Pulmonary artery endothelial cell (primary cell): ENCODE data around the gene HOATZ. TPM values are rescaled to one million over a fixed set of nuclear protein-coding genes. Genes with fewer than 3 reads are reported as not detected.

Experiments used
- DNase-seq: peaks from one replicate; pipeline ENCODE4 v3.0.0-alpha.2; 2011; ENCODE audit warnings: low read depth, low spot score
- total RNA-seq: library from RNA; depleted of rRNA; stranded (reverse); fragments of >200 nt; gene quantifications from 2 replicates; pipeline ENCODE4 v1.2.3, GENCODE V29; 2014

Gene HOATZ
- total RNA-seq, 1 donor from 2014 or later = not detected

DNA sequence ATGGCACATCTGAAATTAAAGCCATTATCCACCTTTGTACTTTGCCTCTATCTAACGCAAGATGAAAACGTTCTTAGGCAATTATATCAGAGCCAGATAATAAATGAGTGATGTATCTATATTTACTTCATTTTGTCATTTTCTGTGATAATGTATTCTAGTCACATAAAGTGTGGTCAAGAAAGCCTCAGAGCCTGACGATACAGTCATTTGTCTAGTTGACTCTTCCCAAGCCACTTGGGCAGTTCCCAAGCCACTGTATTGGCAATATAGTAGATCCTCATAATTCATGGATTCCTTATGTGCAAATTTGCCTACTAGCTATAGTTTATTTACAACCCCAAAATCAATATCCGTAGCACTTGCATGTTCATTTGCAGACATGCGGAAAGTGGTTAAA lies 7.8 kb downstream of the HOATZ start:
- DNase-seq = no peak

DNA sequence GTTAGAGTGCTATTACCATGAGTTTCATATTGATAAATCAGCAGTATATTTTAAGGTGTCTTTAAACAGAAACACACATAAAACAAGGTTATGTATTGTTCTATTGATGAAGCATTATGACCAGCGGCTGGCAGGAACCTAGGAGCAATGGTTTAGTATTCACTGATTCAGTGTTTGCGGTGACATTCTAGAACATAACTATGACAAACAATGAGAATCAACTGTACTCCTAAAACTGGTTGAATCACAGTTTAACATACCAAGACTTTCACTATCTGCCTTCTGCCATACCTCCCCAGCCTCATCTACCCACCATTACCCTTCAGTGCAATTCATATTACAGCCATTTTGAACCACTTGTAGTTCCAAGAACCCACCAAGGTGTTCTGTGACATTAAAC lies 8.8 kb downstream of the HOATZ start:
- DNase-seq = no peak

DNA sequence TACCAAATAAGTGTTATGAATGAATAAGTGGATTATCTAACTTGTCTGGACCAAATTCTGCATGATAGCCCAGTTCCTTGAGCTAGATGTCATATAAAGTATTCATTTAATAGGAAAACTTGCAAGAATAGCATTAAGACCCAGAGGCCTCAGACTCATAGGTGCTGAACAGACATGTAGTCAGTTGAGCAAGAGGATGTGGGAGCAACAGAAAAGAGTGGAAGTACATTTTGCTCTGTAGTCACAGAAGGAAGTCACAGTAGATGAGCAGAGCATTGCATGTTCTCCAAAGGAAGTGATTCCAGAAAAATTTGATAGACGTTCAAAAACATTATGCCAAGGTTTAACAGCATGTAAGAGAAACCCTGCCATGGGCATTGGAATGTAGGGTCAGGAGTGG lies 9.5 kb downstream of the HOATZ start:
- no peak for DNase-seq

DNA sequence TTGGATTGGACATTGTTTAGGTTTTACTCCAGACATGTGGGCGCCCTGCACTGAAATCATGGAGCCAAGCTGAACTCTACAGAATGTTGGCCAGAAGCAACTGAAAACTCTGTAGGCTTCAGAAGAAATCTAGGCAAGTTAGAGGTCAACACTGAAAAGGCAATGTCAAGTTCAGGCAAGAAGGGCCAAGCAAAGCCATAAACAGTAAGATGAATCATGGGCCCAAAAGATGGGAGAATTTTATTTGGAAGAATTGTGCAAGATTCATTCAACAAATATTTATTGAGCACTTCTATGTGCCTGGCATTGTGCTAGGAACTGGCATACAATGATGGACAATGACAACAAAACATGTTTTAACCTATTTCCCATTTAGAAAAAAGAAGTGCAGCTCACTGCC lies 10.9 kb downstream of the HOATZ start:
- no peak for DNase-seq

DNA sequence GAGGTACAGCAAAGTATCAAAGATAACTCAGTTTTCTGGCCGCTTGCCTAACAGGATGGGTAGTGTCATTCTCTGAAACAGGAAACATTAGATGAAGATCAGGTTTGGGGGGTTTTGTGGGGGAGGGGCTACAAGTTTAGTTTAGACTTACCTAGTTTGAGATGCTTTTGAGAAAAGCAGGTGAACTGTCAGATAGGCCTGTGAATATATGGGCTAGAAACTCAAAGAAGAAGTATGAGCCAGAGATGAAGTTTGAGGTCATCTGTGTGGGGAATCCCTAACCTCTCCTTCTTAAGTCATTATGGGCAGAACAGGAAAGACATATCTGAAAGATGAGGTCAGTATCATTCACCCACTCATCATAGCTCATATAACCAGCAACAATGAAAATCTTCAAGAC lies 11.9 kb downstream of the HOATZ start:
- DNase-seq = no peak

DNA sequence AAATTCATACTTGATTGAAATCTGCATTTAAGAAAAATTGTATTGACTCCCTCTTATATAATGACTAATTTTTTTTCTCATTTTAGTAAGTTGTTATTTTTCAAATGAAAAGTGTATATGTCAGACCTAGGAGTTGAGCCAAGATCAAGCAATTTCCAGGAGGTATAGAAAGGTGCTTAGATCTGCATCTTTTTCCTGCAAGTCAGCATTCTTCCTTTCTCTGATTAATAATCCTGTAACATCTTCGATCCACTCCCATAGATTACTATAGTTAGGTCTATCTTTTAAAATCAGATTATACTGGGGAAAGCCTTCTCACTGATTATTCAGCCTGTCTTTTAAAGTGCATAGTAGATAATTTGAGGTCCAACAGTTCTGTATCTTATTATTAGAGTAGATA lies 12.7 kb downstream of the HOATZ start:
- DNase-seq = no peak

DNA sequence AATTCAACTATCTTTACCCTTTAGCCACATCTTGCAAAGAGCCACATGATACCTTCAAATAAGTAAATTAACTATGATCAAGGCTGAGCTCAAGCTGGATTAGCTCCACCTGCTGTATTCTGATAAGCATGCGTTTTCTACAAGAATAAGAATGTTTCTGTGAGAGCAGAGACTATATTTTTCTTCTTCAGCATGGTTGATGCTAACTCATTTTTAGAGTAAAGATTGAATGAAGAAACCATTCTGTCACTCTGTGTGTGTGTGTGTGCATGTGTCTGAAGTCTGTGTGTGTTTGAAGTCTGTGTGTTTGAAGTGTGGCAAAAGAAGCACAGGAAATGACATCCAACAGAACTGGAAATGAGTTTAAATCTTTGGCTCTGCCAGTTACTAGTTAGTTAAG lies 14.0 kb downstream of the HOATZ start:
- no peak for DNase-seq

DNA sequence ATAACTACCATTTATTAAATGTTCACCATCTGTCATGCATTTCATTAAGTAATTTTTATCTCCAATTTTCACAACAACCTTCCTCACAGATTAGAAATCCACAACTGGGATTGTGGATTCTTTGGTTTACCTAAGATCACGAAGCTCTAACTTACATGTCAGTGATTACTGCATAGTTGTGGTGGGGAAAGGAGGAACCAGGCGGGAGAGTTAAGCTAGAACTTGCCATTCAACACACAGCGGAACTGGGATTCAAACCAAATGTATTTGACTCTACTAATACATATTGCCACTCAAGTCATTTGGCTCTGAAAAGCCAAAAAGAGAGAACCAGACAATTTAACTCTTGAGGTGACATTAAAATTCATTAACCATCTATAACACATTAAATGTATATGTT lies 15.5 kb downstream of the HOATZ start:
- no peak for DNase-seq

DNA sequence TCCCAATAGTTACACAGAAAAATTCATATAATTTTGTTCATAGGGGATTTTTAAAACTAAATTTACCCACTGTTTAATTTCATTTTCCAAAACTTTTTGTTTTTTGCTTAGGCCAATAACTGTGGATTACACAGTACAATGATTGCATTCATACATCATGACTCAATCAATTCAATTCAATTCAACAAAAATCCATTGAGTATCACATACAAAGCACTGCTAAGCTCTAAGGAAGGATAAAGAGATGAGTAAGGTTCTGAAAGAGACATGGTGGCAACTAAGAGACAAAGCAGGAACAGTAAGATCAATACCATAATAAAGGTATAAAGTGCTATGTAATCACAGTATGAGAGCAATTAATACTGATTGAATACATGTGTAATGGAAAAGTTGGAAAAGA lies 16.6 kb downstream of the HOATZ start:
- DNase-seq = no peak

DNA sequence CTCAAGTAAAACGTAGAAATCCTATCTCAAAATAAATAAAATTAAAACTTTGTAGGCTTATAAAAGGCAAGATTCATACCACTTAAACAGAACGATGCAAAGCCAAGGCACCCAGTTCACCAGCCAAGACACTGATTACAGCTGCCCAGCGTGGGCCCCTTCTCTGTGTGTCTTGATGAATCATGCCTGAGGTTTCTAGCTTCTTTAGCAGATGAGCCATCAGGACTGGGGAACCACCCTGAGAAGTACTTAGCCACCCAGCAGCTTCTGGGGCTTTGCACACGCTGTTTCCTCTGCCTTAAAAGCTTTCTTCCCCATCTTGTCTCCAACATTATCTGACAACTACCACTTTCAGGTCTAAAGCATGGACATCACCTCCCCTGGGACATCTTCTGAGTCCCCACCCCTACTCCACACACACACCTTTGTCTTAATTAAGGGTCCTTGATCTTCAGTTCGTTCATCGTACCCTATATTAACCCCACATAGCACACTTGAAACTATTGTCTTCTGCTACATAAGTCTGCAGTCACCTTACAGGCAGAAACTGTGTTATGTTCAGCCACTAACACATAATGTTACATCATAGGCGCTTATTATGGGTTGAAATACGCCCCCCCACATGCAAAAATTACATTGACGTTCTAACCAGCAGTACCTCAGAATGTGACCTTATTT lies 17.2 kb downstream of the HOATZ start:
- DNase-seq = no peak

DNA sequence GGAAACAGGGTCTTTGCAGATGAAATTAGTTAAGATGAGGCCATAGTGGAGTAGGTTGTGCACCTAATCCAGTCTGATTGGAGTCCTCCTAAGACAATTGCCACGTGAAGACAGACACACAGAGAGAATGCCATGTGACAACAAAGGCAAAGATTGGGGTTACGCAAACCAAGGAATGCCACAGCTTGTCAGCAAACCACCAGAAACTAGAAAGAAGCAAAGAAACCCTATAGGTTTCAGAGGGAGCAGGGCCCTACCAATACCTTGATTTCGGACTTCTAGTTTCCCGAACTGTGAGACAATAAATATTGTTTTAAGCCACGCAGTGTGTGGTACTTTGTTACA lies 17.8 kb downstream of the HOATZ start:
- DNase-seq = no peak

DNA sequence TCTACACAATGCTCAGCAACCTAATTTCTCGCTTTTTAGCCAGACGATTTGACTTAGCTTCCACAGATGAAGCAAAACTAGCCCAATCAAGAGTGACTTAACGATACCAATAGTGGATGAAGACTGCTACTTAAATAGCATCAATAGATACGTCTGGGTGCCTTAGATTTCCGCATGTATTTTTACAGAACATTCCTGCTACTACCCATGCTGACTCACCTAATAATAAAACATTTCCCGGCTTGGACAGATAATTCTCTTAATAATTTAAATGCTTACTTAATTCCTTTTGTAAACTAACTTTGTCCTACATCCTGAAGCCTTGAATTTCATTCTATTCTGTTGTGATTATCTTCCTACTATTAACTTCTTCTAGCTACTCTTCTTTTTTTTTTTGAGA lies 20.7 kb downstream of the HOATZ start:
- no peak for DNase-seq

DNA sequence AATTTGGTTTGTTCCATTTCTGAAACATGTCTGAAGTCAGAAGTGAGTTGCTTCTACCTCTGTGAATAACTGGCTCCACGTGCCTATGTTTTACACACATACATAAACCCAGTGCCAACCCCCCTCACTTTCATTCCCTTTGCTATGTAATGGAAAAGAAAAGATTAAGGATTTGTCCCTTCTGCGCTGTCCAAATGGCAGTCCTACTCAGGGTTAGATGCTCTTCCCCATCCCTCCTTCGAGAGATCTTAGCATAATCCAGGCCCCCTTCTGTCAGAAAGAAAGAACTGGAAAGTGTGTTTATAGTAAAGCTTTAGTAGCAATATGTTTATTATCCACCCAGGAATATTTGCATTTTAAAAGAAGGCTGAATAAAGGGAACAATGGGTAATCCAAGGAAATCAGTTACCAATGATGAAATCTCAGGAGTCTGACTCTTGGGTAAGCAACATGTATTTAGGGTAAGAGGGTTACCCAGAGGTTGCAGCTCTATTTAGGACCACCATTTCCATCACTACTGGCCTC lies 22.8 kb downstream of the HOATZ start:
- DNase-seq = no peak

DNA sequence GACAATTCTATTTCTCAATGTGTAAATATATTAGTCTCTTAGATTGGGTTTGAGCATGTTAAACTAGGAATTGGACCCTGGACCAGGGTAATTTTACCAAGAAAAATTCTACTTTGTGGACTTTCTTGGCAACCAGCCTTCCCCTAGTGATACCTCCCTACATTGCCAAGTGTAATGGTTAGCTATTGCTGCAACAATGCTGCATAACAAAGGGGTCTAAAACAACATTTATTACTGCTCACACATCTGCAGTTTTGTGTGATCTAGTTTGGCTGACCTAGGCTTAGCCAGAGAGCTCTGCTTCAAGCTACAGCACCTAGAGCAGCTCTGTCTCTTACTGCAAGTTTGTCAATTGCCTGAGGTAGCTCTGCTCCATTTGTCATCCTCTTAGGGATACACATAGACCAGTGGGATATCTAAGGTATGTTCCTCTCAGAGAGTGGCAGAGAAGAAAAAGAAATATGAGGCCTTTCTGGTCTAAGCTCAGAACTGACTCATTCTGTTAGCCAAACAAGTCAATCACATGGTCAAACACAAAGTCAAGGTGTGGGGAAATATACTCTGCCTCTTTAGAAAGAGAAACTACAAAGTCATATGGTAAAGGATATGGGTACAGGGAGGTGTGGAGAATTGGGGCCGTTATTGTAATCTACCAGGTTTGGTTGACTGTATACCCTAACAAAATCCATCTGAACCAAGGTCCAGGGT lies 24.0 kb downstream of the HOATZ start:
- DNase-seq = no peak

DNA sequence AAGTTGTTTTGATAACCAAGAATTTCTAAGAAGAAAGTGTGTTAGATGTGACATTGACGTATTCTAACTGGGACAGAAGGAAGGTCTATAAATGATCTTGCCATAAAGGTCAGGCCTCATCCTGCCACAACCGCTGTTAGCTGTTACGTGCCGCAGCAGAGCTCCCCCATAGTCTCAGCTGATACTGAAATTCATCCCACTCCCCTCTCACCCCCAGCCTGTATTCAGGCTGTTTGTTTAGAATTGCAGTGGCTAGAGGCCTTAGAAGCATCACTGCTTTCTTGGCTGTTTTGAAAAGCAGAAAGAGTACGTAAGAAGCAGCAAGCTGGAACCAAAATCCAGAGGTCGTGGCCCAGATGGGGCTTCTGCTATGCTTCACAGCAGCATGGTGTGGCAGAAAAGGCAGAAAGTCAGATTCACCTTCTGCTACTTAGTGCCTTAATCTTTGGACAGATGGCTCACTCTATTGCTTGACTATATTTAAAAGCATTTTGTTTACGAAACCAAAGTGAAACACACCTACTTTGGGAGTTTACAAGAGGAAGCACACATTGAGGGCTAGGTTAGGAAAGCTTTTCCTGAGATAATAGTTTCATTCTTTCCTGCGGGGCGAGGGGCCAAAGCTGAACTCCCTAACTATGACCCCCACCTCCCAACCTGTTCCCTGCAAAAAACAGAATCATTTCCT lies 25.0 kb downstream of the HOATZ start:
- DNase-seq = no peak

DNA sequence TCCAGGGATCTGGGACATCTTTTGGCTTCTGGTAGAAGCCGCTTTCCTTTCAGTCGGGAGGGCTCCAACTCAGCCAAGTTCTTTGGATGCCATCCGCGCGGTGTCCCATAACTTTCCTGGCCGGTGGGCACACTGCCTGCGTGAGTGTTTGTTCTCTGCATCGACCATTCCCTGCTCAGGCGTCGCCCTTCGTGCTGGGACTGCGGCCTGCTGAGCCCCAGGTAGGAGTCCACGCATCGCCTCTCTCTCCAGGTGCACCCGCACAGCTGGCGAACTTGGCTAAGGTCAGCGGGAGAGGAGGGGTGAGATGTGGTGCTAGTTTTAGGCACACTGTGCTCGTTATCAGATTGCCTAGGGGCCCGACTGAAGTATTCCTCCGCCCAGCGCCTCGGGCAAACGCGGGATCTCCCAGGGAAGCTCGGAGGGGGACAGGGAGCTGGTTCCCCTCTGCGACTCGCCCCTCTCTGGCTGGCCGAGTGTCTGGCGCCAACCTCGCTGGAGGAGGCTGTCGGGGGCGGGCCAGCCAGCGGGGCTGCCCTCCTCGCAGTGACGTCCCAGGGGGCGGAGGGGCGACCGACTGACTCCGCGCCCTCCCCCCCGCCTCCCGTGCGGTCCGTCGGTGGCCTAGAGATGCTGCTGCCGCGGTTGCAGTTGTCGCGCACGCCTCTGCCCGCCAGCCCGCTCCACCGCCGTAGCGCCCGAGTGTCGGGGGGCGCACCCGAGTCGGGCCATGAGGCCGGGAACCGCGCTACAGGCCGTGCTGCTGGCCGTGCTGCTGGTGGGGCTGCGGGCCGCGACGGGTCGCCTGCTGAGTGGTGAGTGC lies 25.7 kb downstream of the HOATZ start, which contains the start of gene LAYN:
Gene LAYN (plus strand): TSS at position 607 of the 823 bp plus-strand sequence. CDS start 124 bp downstream, at position 731.
- DNase-seq = no peak

DNA sequence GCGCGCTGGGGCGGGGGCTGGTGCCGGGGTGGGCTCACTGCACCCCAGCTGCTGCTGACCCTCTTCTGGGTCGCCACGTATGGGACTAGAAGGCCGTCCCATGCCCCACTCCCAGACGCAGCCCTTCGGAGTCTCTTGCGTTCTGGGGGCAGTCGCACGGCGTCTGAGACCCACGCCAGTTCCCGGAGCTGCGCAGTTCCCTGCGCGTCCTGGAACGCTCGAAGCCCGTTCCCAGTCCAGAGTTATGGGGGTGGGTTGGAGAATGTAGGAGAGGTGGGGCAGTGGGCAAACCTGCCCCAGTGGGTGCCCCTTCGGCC lies 26.3 kb downstream of the HOATZ start:
- DNase-seq = no peak

DNA sequence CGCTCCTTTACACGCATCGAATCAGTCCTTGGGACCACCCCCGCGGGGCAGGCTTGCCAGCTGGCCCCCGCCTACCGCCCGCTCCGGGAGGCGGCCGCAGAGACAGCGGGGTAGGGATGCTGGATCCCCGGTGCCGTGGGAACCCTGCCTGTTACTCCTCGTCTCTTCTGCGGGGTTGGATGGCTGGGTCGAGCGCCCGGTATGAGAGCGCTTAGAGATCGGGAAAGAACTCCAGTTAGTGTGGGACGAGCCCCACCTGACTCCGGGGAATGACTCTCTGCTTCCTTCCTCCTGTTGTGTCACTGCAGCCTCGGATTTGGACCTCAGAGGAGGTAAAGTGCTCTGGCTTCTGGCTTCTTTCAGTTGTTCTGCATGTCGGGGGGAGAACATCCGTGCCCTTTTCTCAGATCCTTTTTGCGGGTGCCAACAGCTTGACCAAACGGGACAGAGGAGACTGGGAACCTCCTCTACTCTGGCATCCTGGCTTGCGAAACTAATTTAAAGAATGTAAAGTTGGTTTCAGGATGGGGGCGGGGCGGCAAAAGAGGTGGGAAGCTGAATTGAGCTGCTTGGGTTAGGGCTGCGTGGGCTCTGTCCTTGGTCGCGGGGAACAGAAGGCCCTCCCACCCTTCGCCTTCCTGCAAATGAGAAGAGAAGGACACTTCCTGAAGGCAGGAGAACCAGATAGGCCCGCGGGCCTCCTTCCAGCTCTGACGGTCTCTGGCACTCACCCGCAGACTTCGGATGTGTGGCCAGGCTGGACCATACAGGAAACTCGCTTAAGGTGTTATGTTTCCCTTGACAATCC lies 26.9 kb downstream of the HOATZ start:
- DNase-seq = no peak

DNA sequence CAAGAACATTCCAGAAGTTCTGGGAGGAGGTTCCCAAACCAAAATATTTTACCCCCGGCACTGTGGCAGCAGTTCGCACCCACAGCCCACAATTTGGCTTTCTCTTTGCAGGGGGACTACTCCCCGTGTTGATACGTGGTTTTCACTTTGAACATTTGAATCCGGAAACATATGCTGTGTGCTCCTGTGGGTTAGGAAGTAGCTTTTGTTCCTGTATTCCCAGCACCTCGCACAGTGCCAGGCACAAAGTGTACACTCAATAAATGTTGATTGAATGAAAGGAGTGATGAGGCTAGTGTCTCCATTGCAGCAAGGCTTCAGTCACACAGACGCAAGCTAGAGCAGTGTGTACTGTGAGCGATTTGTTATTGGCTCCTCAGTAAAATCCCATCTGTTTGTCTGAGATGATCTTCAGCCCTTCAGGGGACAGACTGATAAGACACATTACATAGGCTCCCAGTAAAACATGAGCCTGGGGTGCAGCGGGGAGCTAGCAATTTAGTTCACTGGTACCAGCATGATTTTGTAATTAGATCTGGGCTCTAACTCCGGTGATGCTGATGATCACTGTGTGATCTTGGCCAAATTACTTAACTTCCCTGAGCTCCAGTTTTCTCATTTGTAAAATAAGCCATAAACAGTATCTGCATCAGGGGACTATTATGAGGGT lies 28.2 kb downstream of the HOATZ start:
- DNase-seq = no peak

DNA sequence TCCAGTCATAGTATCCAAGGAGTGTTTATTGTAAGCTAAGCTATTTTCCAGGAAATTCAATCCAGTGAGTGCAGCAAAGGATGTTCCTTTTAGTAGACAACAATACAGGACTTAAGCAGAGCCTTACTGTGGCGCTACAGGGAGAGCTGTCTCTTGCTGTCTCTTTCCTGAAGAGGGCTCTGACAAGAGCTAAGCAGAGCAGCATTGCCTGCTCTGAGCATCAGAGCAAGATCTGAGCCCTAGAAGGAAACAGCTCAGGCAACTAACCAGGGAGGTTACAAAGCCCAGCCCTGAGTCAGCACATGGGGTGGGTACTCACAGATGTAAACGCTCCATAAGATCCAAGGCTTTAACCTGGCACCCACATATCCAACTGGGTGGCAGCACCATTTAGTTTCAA lies 33.9 kb downstream of the HOATZ start:
- no peak for DNase-seq
